Activated B cell treated with CpG ODN at 0.5 μM for 24 hours (primary cell): ENCODE results near the gene RUFY4. TPM values are rescaled to one million over a fixed set of nuclear protein-coding genes. Genes with fewer than 3 reads are reported as not detected.

Source experiments
- ATAC-seq: fragments of 200-7000 bp; cut with Tn5 transposase; one replicate; pipeline ENCODE4 v1.10.0; 2021; ENCODE audit warnings: low read depth, mild to moderate bottlenecking, moderate library complexity
- CTCF ChIA-PET: fragments of 350-600 bp; sonication (Branson Sonifier 250); formaldehyde crosslinking; loops from one replicate; lab custom pipeline; 2021; ENCODE audit warnings: antibody characterized with exemption; lab: Charles Lee
- POLR2A ChIA-PET: fragments of 350-600 bp; sonication (Branson Sonifier 250); formaldehyde crosslinking; loops from one replicate; lab custom pipeline; 2021; ENCODE audit warnings: antibody characterized with exemption; lab: Charles Lee
- DNase-seq: peaks from one replicate; pipeline ENCODE4 v3.0.0; 2022
- H3K27ac Mint-ChIP-seq: one replicate; pipeline ENCODE4 v1.8.0; 2020; ENCODE audit warnings: mixed read lengths
- H3K27me3 Mint-ChIP-seq: one replicate; pipeline ENCODE4 v1.8.0; 2021; ENCODE audit warnings: mixed read lengths
- H3K36me3 Mint-ChIP-seq: one replicate; pipeline ENCODE4 v1.8.0; 2021; ENCODE audit warnings: low read depth, mixed read lengths
- H3K4me1 Mint-ChIP-seq: one replicate; pipeline ENCODE4 v1.8.0; 2021; ENCODE audit warnings: mixed read lengths
- H3K4me3 Mint-ChIP-seq: one replicate; pipeline ENCODE4 v1.8.0; 2020; ENCODE audit warnings: mild to moderate bottlenecking, mixed read lengths
- H3K9me3 Mint-ChIP-seq: one replicate; pipeline ENCODE4 v1.8.0; 2020; ENCODE audit warnings: mixed read lengths
- intact Hi-C: fragments of 100-400 bp; cut with micrococcal nuclease; formaldehyde crosslinking; loops from one replicate; pipeline ENCODE4 v1.15.1; 2024
- total RNA-seq: library from RNA; stranded (reverse); gene quantifications from 2 replicates; pipeline ENCODE4 v1.2.3, GENCODE V29; 2022
- TF ChIP-seq, protein P1 (sequence below): fragments of 200-600 bp; IDR thresholded peaks from one replicate; pipeline ENCODE4 v1.8.0; 2022; ENCODE audit warnings: antibody characterized with exemption, mild to moderate bottlenecking

RUFY4 gene
- total RNA-seq, 1 donor from 2014 or later: 0.53 TPM

DNA sequence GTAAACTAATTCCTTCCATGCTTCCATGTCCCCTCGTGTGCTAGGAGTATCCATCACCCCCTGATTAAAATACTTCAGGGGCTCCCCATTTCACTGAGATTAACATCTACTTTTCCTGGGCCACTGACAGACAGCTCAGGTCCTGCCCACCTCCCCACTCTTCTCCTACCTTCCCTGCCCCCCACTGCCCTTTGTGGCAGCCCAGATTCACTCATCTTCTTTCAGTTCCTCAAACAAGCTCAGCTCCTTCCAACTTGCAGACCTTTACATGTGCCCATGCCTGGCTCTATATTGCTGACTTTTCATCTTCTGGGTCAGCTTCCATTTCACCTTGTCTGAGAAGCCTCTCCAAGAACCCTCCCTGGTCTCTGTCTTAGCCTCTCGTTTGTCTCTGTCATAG lies 12.0 kb downstream of the RUFY4 start:
- Mint-ChIP-seq H3K9me3 (peaks cover 1% of the 10 kb centered on the region), H3K36me3 (no peaks in the 10 kb centered on the region), H3K4me1 (peaks cover 6% of the 10 kb centered on the region), H3K27me3 (no peaks in the 10 kb centered on the region), H3K27ac (no peak overlapping the region), H3K4me3 (no peak overlapping the region)
- peak; percentile 66 for ATAC-seq
- no peak for DNase-seq
- intact Hi-C loops: no loop called here
- CTCF ChIA-PET: interaction anchor here (1.0 kb wide), 2 partner anchors 12 to 171 kb away, joined by 3 read pairs; partner anchors contain the start of gene RUFY4
- TF ChIP-seq, protein P1, sequence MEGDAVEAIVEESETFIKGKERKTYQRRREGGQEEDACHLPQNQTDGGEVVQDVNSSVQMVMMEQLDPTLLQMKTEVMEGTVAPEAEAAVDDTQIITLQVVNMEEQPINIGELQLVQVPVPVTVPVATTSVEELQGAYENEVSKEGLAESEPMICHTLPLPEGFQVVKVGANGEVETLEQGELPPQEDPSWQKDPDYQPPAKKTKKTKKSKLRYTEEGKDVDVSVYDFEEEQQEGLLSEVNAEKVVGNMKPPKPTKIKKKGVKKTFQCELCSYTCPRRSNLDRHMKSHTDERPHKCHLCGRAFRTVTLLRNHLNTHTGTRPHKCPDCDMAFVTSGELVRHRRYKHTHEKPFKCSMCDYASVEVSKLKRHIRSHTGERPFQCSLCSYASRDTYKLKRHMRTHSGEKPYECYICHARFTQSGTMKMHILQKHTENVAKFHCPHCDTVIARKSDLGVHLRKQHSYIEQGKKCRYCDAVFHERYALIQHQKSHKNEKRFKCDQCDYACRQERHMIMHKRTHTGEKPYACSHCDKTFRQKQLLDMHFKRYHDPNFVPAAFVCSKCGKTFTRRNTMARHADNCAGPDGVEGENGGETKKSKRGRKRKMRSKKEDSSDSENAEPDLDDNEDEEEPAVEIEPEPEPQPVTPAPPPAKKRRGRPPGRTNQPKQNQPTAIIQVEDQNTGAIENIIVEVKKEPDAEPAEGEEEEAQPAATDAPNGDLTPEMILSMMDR: no peak
- POLR2A ChIA-PET: no interaction called here

DNA sequence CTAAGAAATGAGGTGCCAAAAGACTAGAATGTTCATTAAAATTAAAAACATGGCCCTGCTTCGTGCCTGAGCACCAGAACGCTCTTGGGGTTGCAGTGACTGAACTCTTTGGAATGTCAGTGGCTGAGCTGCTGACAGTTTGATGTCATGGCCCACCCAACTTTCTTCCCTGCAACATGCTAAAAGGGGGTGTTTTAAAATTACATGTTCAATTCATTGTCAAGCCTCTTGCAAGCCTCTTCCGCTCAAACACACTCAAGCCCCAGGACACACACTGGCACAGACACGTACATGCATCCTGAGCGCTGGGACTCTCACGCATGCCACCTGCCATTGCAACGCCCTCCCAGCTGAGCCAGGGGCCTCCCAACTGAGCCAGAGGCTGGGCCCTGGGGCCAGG lies 12.6 kb downstream of the RUFY4 start:
- TF ChIP-seq, protein P1: no peak
- Mint-ChIP-seq H3K27me3 (peaks cover 2% of the 10 kb centered on the region), H3K9me3 (peaks cover 8% of the 10 kb centered on the region), H3K4me1 (peaks cover 6% of the 10 kb centered on the region), H3K36me3 (no peaks in the 10 kb centered on the region), H3K27ac (no peak overlapping the region), H3K4me3 (no peak overlapping the region)
- ATAC-seq (no peak), DNase-seq (no peak)
- ChIA-PET CTCF (no interaction called here), POLR2A (no interaction called here)
- intact Hi-C loops: no loop called here

DNA sequence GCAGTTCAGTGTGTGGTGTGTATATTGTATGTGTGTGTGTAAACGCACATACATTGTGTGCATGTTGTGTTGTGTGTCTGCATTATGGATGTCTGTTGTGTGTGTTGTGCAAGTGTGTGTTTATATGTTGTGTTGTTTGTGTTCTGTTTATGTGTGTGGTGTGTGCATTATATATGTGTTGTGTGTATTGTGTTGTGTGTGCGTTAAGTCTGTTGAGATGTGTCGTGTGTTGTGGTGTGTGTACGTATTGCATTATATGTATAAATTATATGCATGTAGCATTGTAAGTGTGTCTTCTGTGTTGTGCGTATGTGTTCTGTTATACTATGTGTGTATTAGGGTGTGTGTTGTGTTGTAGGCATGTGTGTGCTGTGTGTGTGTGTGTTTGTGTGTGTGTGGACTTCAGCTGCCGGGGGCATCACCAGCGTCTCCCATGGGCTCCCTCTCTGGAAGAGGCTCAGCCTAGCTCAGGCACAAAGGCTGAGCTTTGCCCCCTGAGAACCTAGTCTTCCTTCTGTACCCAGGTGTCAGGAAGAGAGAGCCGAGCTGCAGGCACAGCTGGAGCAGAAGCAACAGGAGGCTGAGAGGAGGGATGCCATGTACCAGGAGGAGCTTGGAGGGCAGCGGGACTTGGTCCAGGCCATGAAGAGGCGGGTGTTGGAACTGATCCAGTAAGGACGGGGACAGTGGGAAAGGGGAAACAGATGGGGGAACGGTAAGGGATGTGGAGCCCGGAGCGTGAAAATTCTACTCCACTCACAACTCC lies 13.7 kb downstream of the RUFY4 start:
- intact Hi-C loops: no loop called here
- H3K36me3 Mint-ChIP-seq: no peaks in the 10 kb centered on the region
- H3K4me3 Mint-ChIP-seq: no peak overlapping the region

DNA sequence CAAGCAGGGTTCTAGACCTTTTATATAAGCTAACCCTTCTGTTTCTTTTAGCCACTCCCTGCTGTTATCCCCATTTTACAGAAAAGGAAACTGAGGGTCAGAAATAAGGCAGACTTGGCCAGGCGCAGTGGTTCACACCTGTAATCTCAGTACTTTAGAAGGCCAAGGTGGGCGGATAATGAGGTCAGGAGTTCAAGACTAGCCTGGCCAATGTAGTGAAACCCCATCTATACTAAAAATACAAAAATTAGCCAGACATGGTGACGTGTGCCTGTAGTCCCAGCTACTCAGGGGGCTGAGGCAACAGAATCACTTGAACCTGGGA lies 14.3 kb downstream of the RUFY4 start:
- no peak overlapping the region for H3K27ac Mint-ChIP-seq
- DNase-seq: no peak
- intact Hi-C loops: no loop called here
- TF ChIP-seq, protein P1: no peak
- ChIA-PET CTCF (no interaction called here), POLR2A (no interaction called here)
- no peak overlapping the region for H3K4me3 Mint-ChIP-seq
- H3K9me3 Mint-ChIP-seq: peaks cover 8% of the 10 kb centered on the region
- no peak for ATAC-seq
- no peaks in the 10 kb centered on the region for H3K36me3 Mint-ChIP-seq
- H3K4me1 Mint-ChIP-seq: peaks cover 6% of the 10 kb centered on the region
- H3K27me3 Mint-ChIP-seq: peaks cover 2% of the 10 kb centered on the region

More for the DNA sequence above, 13.7 kb downstream of the RUFY4 start:
- POLR2A ChIA-PET: no interaction called here
- H3K27me3 Mint-ChIP-seq: peaks cover 2% of the 10 kb centered on the region
- H3K9me3 Mint-ChIP-seq: peaks cover 8% of the 10 kb centered on the region
- DNase-seq (no peak), ATAC-seq (no peak)
- CTCF ChIA-PET: no interaction called here
- H3K27ac Mint-ChIP-seq: no peak overlapping the region
- TF ChIP-seq, protein P1: no peak
- peaks cover 6% of the 10 kb centered on the region for H3K4me1 Mint-ChIP-seq

DNA sequence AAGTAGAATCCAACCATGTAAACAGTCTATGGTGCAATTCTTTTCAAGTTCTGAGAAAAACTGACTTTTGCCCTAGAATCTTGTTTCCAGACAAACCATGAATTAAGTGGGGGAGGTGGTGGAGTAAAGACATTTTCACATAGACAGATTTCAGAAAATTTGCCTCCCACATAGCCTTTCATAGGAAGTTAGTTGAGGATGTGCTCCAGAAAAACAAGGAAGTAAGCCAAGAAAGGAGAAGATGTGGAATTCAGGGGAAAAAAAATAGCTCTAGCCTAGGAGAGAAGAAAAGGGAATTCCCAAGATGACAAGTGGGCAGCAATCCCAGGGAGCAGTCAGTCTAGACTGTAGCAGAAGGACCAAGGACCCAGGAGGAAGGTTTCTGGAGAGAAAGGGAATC lies 17.4 kb downstream of the RUFY4 start:
- POLR2A ChIA-PET: no interaction called here
- Mint-ChIP-seq H3K27ac (no peak overlapping the region), H3K4me1 (no peaks in the 10 kb centered on the region), H3K27me3 (peaks cover 9% of the 10 kb centered on the region), H3K4me3 (no peak overlapping the region), H3K36me3 (no peaks in the 10 kb centered on the region), H3K9me3 (peaks cover 8% of the 10 kb centered on the region)
- no peak for ATAC-seq
- TF ChIP-seq, protein P1: no peak
- no peak for DNase-seq
- CTCF ChIA-PET: interaction anchor here (1.0 kb wide), 1 partner anchor 22 kb away, joined by 3 read pairs; no protein-coding TSS in a partner anchor
- intact Hi-C loops: no loop called here
